Measurements from ENCODE around the gene EMB.
"Not testable (repeated sequence)": the region's sequence is repeated elsewhere in the genome, so short reads cannot be mapped to it uniquely, and the experiment has no call there.

Gene EMB

DNA sequence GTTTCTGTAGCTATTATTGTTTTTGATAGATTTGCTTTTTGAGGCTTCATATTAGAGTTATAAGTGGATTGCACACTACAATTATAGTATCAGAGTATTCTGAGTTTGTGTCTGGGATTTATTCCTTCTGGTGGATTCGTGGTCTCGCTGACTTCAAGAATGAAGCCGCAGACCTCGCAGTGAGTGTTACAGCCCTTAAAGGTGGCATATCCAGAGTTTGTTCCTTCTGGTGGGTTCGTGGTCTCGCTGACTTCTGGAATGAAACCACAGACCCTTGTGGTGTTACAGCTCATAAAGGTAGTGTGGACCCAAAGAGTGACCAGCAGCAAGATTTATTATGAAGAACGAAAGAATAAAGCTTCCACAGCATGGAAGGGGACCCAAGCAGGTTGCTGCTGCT, 6.9 kb upstream of the EMB start:
- TF ChIP-seq, protein P1, sequence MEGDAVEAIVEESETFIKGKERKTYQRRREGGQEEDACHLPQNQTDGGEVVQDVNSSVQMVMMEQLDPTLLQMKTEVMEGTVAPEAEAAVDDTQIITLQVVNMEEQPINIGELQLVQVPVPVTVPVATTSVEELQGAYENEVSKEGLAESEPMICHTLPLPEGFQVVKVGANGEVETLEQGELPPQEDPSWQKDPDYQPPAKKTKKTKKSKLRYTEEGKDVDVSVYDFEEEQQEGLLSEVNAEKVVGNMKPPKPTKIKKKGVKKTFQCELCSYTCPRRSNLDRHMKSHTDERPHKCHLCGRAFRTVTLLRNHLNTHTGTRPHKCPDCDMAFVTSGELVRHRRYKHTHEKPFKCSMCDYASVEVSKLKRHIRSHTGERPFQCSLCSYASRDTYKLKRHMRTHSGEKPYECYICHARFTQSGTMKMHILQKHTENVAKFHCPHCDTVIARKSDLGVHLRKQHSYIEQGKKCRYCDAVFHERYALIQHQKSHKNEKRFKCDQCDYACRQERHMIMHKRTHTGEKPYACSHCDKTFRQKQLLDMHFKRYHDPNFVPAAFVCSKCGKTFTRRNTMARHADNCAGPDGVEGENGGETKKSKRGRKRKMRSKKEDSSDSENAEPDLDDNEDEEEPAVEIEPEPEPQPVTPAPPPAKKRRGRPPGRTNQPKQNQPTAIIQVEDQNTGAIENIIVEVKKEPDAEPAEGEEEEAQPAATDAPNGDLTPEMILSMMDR (conservative IDR thresholded peaks at IDR 0.05; ENCODE audit: low read depth, low read length): no peak
- no peak for DNase-seq (ENCODE audit: low read depth)
- H3K4me3 ChIP-seq (ENCODE audit: low read depth, low read length): no peak overlapping the region

DNA sequence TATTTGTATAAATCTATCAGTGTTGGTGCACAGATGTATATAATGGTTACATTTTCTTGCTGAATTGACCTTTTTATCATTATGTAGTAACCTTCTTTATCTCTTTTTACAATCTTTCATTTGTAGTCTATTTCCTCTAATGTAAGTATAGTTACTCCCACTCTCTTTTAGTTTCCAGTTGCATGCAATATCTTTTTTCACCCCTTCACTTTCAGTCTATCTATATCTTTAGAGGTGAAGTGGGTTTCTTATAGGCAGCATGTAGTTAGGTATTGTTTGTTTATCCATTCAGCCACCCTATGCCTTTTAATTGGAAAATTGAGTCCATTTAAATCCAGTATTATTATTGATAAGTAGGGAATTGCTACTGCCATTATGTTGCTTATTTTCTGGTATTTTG, 6.1 kb upstream of the EMB start:
- H3K4me3 ChIP-seq (ENCODE audit: low read depth, low read length): no peak overlapping the region

DNA sequence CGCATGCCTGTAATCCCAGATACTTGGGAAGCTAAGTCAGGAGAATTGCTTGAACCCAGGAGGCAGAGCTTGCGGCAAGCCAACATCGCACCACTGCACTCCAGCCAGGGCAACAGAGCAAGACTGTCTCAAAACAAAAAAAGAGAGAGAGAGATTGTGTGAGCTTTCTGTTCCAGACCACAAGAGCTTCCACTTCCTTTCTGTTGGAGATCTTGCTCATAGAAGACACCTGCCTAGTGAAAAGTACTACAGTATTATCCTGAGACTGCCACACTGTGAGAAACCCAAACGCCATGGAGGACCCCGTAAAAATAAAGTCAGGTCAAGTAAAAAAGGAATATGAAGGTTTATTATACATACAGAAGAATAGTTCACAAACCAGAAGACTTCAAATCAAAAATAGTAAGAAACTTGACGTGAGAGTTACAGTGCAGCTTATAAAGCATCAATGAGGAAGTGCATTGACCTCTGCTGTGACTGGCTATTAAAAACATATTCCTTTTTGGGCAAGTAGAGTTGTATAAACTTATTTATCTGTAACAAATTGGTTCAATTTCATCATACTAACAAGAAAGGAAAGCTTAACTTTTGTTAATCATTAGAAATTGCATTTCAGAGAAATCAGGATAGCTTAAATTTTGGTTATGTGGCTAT, 4.3 kb upstream of the EMB start:
- DNase-seq (ENCODE audit: low read depth): no peak
- no peak overlapping the region for H3K4me3 ChIP-seq (ENCODE audit: low read depth, low read length)

More for the DNA sequence above, 6.1 kb upstream of the EMB start:
- DNase-seq (ENCODE audit: low read depth): no peak
- TF ChIP-seq, protein P1 (conservative IDR thresholded peaks at IDR 0.05; ENCODE audit: low read depth, low read length): no peak

DNA sequence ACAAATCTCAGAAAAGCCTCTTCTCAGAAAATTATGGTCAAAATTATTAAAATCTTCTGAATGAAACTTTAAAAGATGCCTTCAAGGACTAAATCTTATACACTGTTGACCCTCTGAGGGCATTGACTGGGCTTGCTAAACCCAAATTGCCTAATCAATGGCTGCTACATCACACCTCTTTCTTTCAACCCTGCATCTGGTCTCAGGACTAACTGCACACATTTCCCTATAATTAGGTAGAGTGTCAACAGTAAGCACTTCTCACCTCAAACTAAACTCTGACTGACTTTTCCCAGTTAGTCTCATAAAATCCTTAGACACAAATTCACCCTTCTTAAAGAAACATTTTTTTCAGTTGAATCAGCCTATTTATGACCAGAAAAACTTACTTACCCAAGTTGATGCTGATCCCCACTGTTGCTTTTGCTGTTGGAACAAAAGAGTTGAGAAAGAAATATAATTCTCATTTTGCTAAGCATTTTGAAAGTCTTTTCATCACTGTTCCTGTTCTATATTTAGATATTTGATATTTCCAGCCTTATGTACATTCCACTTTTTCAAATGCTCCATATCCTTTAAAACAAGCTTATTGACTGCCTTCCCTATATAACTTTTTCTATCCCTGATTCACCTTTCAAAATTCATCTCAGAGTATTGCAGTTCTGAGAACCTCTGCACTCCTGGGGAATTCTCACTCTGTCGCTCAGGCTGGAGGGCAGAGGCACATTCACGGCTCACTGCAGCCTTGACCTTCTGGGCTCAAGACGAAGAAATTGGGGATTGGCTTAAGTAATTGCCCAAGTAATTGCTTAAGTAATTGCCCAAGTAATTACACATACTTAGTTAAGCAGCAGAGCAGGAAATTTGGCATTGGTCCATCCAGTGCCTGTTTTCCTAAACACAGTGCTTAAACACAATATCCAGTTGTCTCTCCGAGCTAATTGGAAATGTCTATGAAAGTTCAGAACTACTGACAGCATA, 1.8 kb upstream of the EMB start:
- not testable (repeated sequence) for DNase-seq (ENCODE audit: low read depth); H3K4me3 ChIP-seq (ENCODE audit: low read depth, low read length)

More for the DNA sequence above, 4.3 kb upstream of the EMB start:
- TF ChIP-seq, protein P1 (conservative IDR thresholded peaks at IDR 0.05; ENCODE audit: low read depth, low read length): no peak

DNA sequence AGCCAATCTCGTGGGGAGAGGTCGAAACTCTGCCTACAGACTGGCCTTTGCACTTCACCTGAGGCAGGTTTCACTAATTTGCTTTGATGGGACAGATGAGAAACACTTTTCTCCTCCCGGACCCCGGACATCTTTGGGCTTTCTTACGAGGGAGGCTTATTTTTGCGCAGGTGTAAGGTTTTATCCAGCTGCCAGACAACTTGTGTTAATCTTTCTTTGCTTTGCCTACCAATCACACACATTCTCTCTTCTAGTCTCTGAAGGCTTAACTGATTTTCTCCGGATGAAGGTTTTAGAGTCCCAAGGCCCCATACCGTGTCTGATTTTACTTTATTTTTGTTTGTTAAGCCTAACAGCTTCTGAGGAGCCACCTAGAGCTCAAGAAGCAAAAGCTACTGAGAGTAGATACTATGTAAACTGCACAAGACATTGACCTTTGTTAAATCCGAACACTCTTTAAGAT, 436 bp upstream of the EMB start:
- DNase-seq (ENCODE audit: low read depth): no peak
- TF ChIP-seq, protein P1 (conservative IDR thresholded peaks at IDR 0.05; ENCODE audit: low read depth, low read length): no peak
- H3K4me3 ChIP-seq (ENCODE audit: low read depth, low read length): no peak overlapping the region

DNA sequence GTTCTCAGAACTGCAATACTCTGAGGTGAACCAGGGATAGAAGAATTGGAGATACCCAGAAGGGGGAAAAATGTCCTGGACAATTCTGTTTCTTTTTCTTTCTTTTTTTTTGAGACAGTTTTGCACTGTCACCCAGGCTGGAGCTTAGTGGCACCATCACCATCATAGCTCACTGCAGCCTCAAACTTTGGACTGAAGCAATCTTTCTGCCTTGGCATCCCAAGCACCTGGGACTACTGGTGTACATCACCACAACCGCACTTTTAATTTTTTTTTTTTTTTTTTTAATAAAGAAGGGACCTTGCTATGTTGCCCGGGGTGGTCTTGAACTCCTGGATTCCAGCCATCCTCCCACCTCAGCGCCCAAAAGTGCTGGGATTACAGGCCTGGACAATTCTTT, 1.9 kb downstream of the EMB start:
- H3K4me3 ChIP-seq (ENCODE audit: low read depth, low read length): no peak overlapping the region
- TF ChIP-seq, protein P1 (conservative IDR thresholded peaks at IDR 0.05; ENCODE audit: low read depth, low read length): no peak
- no peak for DNase-seq (ENCODE audit: low read depth)

DNA sequence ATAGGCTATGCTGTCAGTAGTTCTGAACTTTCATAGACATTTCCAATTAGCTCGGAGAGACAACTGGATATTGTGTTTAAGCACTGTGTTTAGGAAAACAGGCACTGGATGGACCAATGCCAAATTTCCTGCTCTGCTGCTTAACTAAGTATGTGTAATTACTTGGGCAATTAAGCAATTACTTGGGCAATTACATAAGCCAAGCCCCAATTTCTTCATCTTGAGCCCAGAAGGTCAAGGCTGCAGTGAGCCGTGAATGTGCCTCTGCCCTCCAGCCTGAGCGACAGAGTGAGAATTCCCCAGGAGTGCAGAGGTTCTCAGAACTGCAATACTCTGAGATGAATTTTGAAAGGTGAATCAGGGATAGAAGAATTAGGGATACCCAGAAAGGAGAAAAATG, 3.0 kb downstream of the EMB start:
- H3K4me3 ChIP-seq (ENCODE audit: low read depth, low read length); DNase-seq (ENCODE audit: low read depth): not testable (repeated sequence)
